ENCODE measurements around the gene CHD8. TPM values are rescaled to one million over a fixed set of nuclear protein-coding genes. Genes with fewer than 3 reads are reported as not detected.

The CHD8 gene
- polyA plus RNA-seq, 1 donor: 40.0 TPM

GRCh38 chr14:21399311-21399870, 56.5 kb downstream of the CHD8 start:
- Histone ChIP-seq H3K4me3 (ENCODE audit: low read length) (no peak overlapping the region), H3K36me3 (ENCODE audit: control insufficient read depth, insufficient read depth, low read length) (peaks cover 90% of the 10 kb centered on the region), H3K27ac (ENCODE audit: low read length) (no peak overlapping the region), H3K9me3 (ENCODE audit: control insufficient read depth, low read depth, low read length) (no peaks in the 10 kb centered on the region), H3K4me1 (ENCODE audit: control insufficient read depth, insufficient read depth, low read length) (no peaks in the 10 kb centered on the region), H3K27me3 (ENCODE audit: control insufficient read depth, insufficient read depth, low read length) (no peaks in the 10 kb centered on the region)
- no CpG with 5 or more reads among the region's 5 CpGs for WGBS (ENCODE audit: insufficient coverage, low lambda C conversion rate)
- no peak for DNase-seq

DNA sequence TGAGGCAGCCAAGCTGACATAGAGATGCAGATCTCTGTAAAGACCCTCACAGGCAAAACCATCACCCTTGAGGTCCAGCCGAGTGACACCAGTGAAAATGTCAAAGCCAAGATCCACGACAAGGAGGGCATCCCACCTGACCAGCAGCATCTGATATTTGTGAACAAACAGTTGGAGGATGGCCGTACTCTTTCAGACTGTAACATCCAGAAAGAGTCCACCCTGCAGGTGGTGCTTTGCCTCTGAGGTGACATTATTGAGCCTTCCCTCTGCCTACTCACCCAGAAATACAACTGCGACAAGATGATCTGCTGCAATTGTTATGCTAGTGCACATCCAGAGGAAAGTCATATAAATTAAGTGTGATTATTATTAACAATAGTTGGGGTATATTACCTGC, 57.0 kb downstream of the CHD8 start:
- Histone ChIP-seq H3K27me3 (ENCODE audit: control insufficient read depth, insufficient read depth, low read length) (no peaks in the 10 kb centered on the region), H3K4me1 (ENCODE audit: control insufficient read depth, insufficient read depth, low read length) (no peaks in the 10 kb centered on the region), H3K27ac (ENCODE audit: low read length) (no peak overlapping the region), H3K4me3 (ENCODE audit: low read length) (no peak overlapping the region), H3K9me3 (ENCODE audit: control insufficient read depth, low read depth, low read length) (no peaks in the 10 kb centered on the region), H3K36me3 (ENCODE audit: control insufficient read depth, insufficient read depth, low read length) (peaks cover 92% of the 10 kb centered on the region)
- WGBS (ENCODE audit: insufficient coverage, low lambda C conversion rate): no CpG with 5 or more reads among the region's 4 CpGs
- no peak for DNase-seq

DNA sequence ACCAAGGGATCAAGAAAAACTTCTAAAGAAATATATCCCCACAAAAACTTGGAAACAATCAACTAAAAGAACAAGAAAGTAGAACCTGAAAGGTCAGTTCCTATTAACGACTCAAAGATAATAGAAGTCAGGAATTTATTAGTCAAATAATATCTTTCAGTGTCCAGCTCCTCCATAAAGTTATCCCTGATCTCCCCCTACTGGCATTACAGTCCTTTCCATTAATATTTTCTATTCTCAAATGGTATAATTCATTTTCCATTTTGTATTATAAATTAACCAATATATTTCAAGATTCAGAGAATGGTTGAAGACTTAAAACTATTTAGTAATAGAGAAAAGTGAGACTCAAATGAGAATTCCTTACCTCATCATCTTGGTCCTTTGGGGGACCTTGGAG, 60.5 kb downstream of the CHD8 start:
- no peaks in the 10 kb centered on the region for H3K9me3 ChIP-seq (ENCODE audit: control insufficient read depth, low read depth, low read length)
- no peak for DNase-seq
- no peaks in the 10 kb centered on the region for H3K4me1 ChIP-seq (ENCODE audit: control insufficient read depth, insufficient read depth, low read length)
- H3K4me3 ChIP-seq (ENCODE audit: low read length): no peak overlapping the region
- peaks cover 90% of the 10 kb centered on the region for H3K36me3 ChIP-seq (ENCODE audit: control insufficient read depth, insufficient read depth, low read length)
- 0% methylated on average over 1 of the region's 1 CpG for WGBS (ENCODE audit: insufficient coverage, low lambda C conversion rate)
- no peak overlapping the region for H3K27ac ChIP-seq (ENCODE audit: low read length)
- H3K27me3 ChIP-seq (ENCODE audit: control insufficient read depth, insufficient read depth, low read length): no peaks in the 10 kb centered on the region

- H3K27ac ChIP-seq (ENCODE audit: low read length): peak overlapping the region; percentile 89
- peaks cover 6% of the 10 kb centered on the region for H3K4me1 ChIP-seq (ENCODE audit: control insufficient read depth, insufficient read depth, low read length)
- H3K27me3 ChIP-seq (ENCODE audit: control insufficient read depth, insufficient read depth, low read length): no peaks in the 10 kb centered on the region
- DNase-seq: peak in 1 of 2 donors; percentile 24
- no peaks in the 10 kb centered on the region for H3K9me3 ChIP-seq (ENCODE audit: control insufficient read depth, low read depth, low read length)
- peaks cover 30% of the 10 kb centered on the region for H3K36me3 ChIP-seq (ENCODE audit: control insufficient read depth, insufficient read depth, low read length)
- no peak overlapping the region for H3K4me3 ChIP-seq (ENCODE audit: low read length)
- WGBS (ENCODE audit: insufficient coverage, low lambda C conversion rate): 0% methylated on average over 1 of the region's 7 CpGs
These were observed 70.6 kb downstream of the CHD8 start for GRCh38 chr14:21385188-21385904.

GRCh38 chr14:21384494-21384851, 71.5 kb downstream of the CHD8 start:
- H3K27me3 ChIP-seq (ENCODE audit: control insufficient read depth, insufficient read depth, low read length): no peaks in the 10 kb centered on the region
- H3K36me3 ChIP-seq (ENCODE audit: control insufficient read depth, insufficient read depth, low read length): peaks cover 22% of the 10 kb centered on the region
- H3K9me3 ChIP-seq (ENCODE audit: control insufficient read depth, low read depth, low read length): no peaks in the 10 kb centered on the region
- no CpG with 5 or more reads among the region's 12 CpGs for WGBS (ENCODE audit: insufficient coverage, low lambda C conversion rate)
- H3K4me3 ChIP-seq (ENCODE audit: low read length): peak overlapping the region; percentile 81
- peaks cover 6% of the 10 kb centered on the region for H3K4me1 ChIP-seq (ENCODE audit: control insufficient read depth, insufficient read depth, low read length)
- peak overlapping the region; percentile 89 for H3K27ac ChIP-seq (ENCODE audit: low read length)
- no peak for DNase-seq

- H3K27me3 ChIP-seq (ENCODE audit: control insufficient read depth, insufficient read depth, low read length): no peaks in the 10 kb centered on the region
- H3K36me3 ChIP-seq (ENCODE audit: control insufficient read depth, insufficient read depth, low read length): peaks cover 17% of the 10 kb centered on the region
- H3K27ac ChIP-seq (ENCODE audit: low read length): peak within 1 kb of the TSS; percentile 89
- no peaks in the 10 kb centered on the region for H3K9me3 ChIP-seq (ENCODE audit: control insufficient read depth, low read depth, low read length)
- no CpG with 5 or more reads among the region's 54 CpGs for WGBS (ENCODE audit: insufficient coverage, low lambda C conversion rate)
- DNase-seq: peak; percentile 95 to 97
- H3K4me1 ChIP-seq (ENCODE audit: control insufficient read depth, insufficient read depth, low read length): peaks cover 6% of the 10 kb centered on the region
- H3K4me3 ChIP-seq (ENCODE audit: low read length): peak within 1 kb of the TSS; percentile 81
These were observed 72.0 kb downstream of the CHD8 start, which contains the start of gene SUPT16H for GRCh38 chr14:21383848-21384493. Gene SUPT16H (minus strand): TSS chr14:21384019. CDS start chr14:21383927, 92 bp downstream.

GRCh38 chr14:21382886-21383847, 72.8 kb downstream of the CHD8 start:
- peaks cover 10% of the 10 kb centered on the region for H3K36me3 ChIP-seq (ENCODE audit: control insufficient read depth, insufficient read depth, low read length)
- no peaks in the 10 kb centered on the region for H3K27me3 ChIP-seq (ENCODE audit: control insufficient read depth, insufficient read depth, low read length)
- WGBS (ENCODE audit: insufficient coverage, low lambda C conversion rate): 0% methylated on average over 3 of the region's 39 CpGs
- peaks cover 6% of the 10 kb centered on the region for H3K4me1 ChIP-seq (ENCODE audit: control insufficient read depth, insufficient read depth, low read length)
- peak overlapping the region; percentile 89 for H3K27ac ChIP-seq (ENCODE audit: low read length)
- H3K4me3 ChIP-seq (ENCODE audit: low read length): peak overlapping the region; percentile 81
- DNase-seq: peak; percentile 9 to 60
- H3K9me3 ChIP-seq (ENCODE audit: control insufficient read depth, low read depth, low read length): no peaks in the 10 kb centered on the region

DNA sequence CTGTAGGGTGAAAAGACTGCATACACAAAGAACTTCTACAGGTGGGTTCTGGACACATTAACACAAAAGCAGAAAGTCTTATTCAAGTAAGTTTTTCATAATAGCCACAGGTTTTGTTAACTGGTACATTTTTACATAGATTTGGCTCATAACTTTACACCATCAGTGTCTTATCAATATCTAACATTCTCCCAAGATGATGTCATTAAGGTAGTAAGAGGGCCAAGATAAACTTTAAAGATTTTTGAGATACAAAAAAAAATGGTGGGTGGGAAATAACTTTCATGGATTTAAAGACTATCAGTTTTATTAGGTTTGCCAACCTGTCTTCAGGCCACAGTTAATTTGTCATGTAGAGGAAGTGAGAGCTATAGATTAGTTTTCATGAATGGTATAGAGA, 73.8 kb downstream of the CHD8 start:
- Histone ChIP-seq H3K9me3 (ENCODE audit: control insufficient read depth, low read depth, low read length) (no peaks in the 10 kb centered on the region), H3K27ac (ENCODE audit: low read length) (no peak overlapping the region), H3K4me1 (ENCODE audit: control insufficient read depth, insufficient read depth, low read length) (peaks cover 6% of the 10 kb centered on the region), H3K4me3 (ENCODE audit: low read length) (no peak overlapping the region), H3K36me3 (ENCODE audit: control insufficient read depth, insufficient read depth, low read length) (peaks cover 15% of the 10 kb centered on the region), H3K27me3 (ENCODE audit: control insufficient read depth, insufficient read depth, low read length) (no peaks in the 10 kb centered on the region)
- no peak for DNase-seq

DNA sequence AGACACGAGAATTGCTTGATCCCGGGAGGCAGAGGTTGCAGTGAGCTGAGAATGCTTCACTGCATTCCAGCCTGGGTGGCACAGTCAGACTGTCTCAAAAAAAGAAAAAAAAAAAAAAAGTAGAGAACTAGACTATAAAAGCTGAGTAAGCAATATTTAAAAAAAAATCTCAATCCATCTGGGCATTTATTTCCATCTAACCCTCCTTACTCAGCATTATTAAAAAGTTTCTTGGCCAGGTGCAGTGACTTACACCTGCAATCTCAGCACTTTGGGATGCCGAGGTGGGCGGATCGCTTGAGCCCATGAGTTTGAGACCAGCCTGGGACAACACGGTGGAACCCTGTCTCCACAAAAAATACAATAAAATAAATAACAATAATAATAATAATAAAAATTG, 76.6 kb downstream of the CHD8 start:
- H3K27me3 ChIP-seq (ENCODE audit: control insufficient read depth, insufficient read depth, low read length): no peaks in the 10 kb centered on the region
- H3K27ac ChIP-seq (ENCODE audit: low read length): no peak overlapping the region
- DNase-seq: no peak
- WGBS (ENCODE audit: insufficient coverage, low lambda C conversion rate): no CpG with 5 or more reads among the region's 6 CpGs
- H3K4me1 ChIP-seq (ENCODE audit: control insufficient read depth, insufficient read depth, low read length): peaks cover 6% of the 10 kb centered on the region
- H3K9me3 ChIP-seq (ENCODE audit: control insufficient read depth, low read depth, low read length): no peaks in the 10 kb centered on the region
- H3K36me3 ChIP-seq (ENCODE audit: control insufficient read depth, insufficient read depth, low read length): peaks cover 6% of the 10 kb centered on the region
- H3K4me3 ChIP-seq (ENCODE audit: low read length): no peak overlapping the region

GRCh38 chr14:21373980-21374379, 81.9 kb downstream of the CHD8 start:
- Histone ChIP-seq H3K4me1 (ENCODE audit: control insufficient read depth, insufficient read depth, low read length) (no peaks in the 10 kb centered on the region), H3K9me3 (ENCODE audit: control insufficient read depth, low read depth, low read length) (no peaks in the 10 kb centered on the region), H3K36me3 (ENCODE audit: control insufficient read depth, insufficient read depth, low read length) (peaks cover 32% of the 10 kb centered on the region), H3K27ac (ENCODE audit: low read length) (no peak overlapping the region), H3K27me3 (ENCODE audit: control insufficient read depth, insufficient read depth, low read length) (no peaks in the 10 kb centered on the region), H3K4me3 (ENCODE audit: low read length) (no peak overlapping the region)
- DNase-seq: no peak
- WGBS (ENCODE audit: insufficient coverage, low lambda C conversion rate): 83% methylated on average over 1 of the region's 1 CpG

Measured in large intestine (tissue), 3 donors.